ENCODE results near the gene KLRC4. TPM values are rescaled to one million over a fixed set of nuclear protein-coding genes. Genes with fewer than 3 reads are reported as not detected.

Gene KLRC4
- total RNA-seq, 3 donors from 2014 or later (not counting 1 experiment from before 2014, with no cell fraction given) = 15.9 to 54.7 (median 51.4) TPM

DNA sequence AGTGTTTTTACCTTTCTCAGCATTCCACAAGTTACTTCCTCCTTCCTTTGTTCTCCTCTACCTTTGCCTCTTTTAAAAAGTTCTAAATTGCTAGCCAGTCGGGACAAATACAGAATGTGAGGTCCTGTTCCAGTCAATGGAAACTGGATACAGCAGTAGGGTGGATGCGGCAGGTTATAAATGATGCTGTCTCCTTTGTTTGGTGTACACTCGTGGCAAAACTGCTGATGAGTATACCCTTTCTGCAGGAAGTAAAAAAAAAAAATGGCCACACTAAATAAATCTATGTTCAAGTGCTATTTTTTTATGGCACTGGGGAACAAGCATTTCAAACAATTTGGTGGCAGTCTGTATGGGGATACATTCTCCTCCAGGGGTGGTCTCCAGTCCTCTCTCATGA is 47.2 kb downstream of the KLRC4 start:
- Mint-ChIP-seq H3K4me1 (peaks cover 41 to 42% of the 10 kb centered on the region in 2 donors), H3K27ac (no peak overlapping the region), H3K9me3 (no peaks in the 10 kb centered on the region), H3K36me3 (peaks cover 5% of the 10 kb centered on the region), H3K27me3 (ENCODE audit: low read depth in 2 of 2) (no peaks in the 10 kb centered on the region), H3K4me3 (peak overlapping the region; percentile 67)
- Histone ChIP-seq H3K27ac (ENCODE audit: low read length) (peak overlapping the region; percentile 46), H3K4me3 (ENCODE audit: low read length) (no peak overlapping the region), H3K4me1 (ENCODE audit: control insufficient read depth, insufficient read depth, low read length) (peaks cover 60% of the 10 kb centered on the region), H3K27me3 (ENCODE audit: control insufficient read depth, insufficient read depth, low read length) (no peaks in the 10 kb centered on the region), H3K9me3 (ENCODE audit: control insufficient read depth, insufficient read depth, low read length) (peaks cover 5% of the 10 kb centered on the region), H3K36me3 (ENCODE audit: control insufficient read depth, insufficient read depth, low read length) (peaks cover 7% of the 10 kb centered on the region)
- DNase-seq (no peak), ATAC-seq (no peak)
- 47% methylated on average over 3 of the region's 3 CpGs for WGBS (ENCODE audit: insufficient coverage)
- intact Hi-C loops (cut with micrococcal nuclease) = no loop called here
- no peak for TF ChIP-seq CTCF (IDR thresholded peaks at IDR 0.05)

GRCh38 chr12:10361622-10362021 is 47.9 kb downstream of the KLRC4 start:
- peak overlapping the region in 1 of 2 donors; percentile 68 for H3K27ac Mint-ChIP-seq

DNA sequence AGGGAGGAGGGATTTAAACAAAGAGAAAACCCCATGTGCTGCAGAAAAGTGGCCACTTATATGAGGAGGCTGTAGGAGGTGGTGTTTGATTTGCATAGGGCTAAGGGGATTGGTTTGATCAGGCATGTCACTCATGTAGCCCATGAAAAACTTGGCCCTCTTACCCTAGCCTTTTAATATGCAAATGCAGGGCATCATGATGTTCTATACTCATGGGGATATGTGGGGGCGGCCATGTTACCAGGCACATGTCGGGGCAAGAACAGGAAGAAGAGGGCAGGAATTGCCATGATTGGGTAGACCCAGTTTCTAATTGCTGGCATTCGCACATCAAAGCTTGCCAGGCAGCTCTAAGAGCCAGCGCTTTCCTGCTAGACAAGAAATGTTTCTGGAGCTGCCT is 48.5 kb downstream of the KLRC4 start:
- no peaks in the 10 kb centered on the region for H3K36me3 ChIP-seq (ENCODE audit: control insufficient read depth, insufficient read depth, low read length)
- ATAC-seq (no peak), DNase-seq (peak in 1 of 2 donors; percentile 32)
- peaks cover 5% of the 10 kb centered on the region for H3K9me3 ChIP-seq (ENCODE audit: control insufficient read depth, insufficient read depth, low read length)
- H3K4me1 ChIP-seq (ENCODE audit: control insufficient read depth, insufficient read depth, low read length) = peaks cover 52% of the 10 kb centered on the region
- H3K27ac Mint-ChIP-seq = peak overlapping the region in 1 of 2 donors; percentile 68
- H3K27me3 ChIP-seq (ENCODE audit: control insufficient read depth, insufficient read depth, low read length) = no peaks in the 10 kb centered on the region
- WGBS (ENCODE audit: insufficient coverage) = 82% methylated on average over 4 of the region's 4 CpGs
- intact Hi-C loops (cut with micrococcal nuclease) = no loop called here
- no peak overlapping the region for H3K4me3 Mint-ChIP-seq
- no peak for TF ChIP-seq CTCF (IDR thresholded peaks at IDR 0.05)
- no peak overlapping the region for H3K4me3 ChIP-seq (ENCODE audit: low read length)
- no peak overlapping the region for H3K27ac ChIP-seq (ENCODE audit: low read length)
- peaks cover 42% of the 10 kb centered on the region in 2 donors for H3K4me1 Mint-ChIP-seq
- H3K27me3 Mint-ChIP-seq (ENCODE audit: low read depth in 2 of 2) = no peaks in the 10 kb centered on the region
- H3K9me3 Mint-ChIP-seq = no peaks in the 10 kb centered on the region
- no peaks in the 10 kb centered on the region for H3K36me3 Mint-ChIP-seq

More at GRCh38 chr12:10361622-10362021, 47.9 kb downstream of the KLRC4 start:
- peaks cover 1% of the 10 kb centered on the region for H3K36me3 ChIP-seq (ENCODE audit: control insufficient read depth, insufficient read depth, low read length)
- H3K4me1 Mint-ChIP-seq = peaks cover 42% of the 10 kb centered on the region in 2 donors
- TF ChIP-seq CTCF (IDR thresholded peaks at IDR 0.05) = no peak
- no peak overlapping the region for H3K27ac ChIP-seq (ENCODE audit: low read length)
- no peaks in the 10 kb centered on the region for H3K36me3 Mint-ChIP-seq
- ATAC-seq (no peak), DNase-seq (no peak)
- peaks cover 57% of the 10 kb centered on the region for H3K4me1 ChIP-seq (ENCODE audit: control insufficient read depth, insufficient read depth, low read length)
- intact Hi-C loops (cut with micrococcal nuclease) = no loop called here
- H3K9me3 Mint-ChIP-seq = no peaks in the 10 kb centered on the region
- WGBS (ENCODE audit: insufficient coverage) = 97% methylated on average over 4 of the region's 4 CpGs
- peak overlapping the region; percentile 49 for H3K4me3 Mint-ChIP-seq
- no peak overlapping the region for H3K4me3 ChIP-seq (ENCODE audit: low read length)
- no peaks in the 10 kb centered on the region for H3K27me3 Mint-ChIP-seq (ENCODE audit: low read depth in 2 of 2)
- H3K27me3 ChIP-seq (ENCODE audit: control insufficient read depth, insufficient read depth, low read length) = no peaks in the 10 kb centered on the region
- H3K9me3 ChIP-seq (ENCODE audit: control insufficient read depth, insufficient read depth, low read length) = peaks cover 5% of the 10 kb centered on the region

- H3K9me3 ChIP-seq (ENCODE audit: control insufficient read depth, insufficient read depth, low read length) = peaks cover 5% of the 10 kb centered on the region
- peak overlapping the region; percentile 8 for H3K27ac ChIP-seq (ENCODE audit: low read length)
- Mint-ChIP-seq H3K27ac (peak overlapping the region in 1 of 2 donors; percentile 68), H3K9me3 (no peaks in the 10 kb centered on the region), H3K36me3 (no peaks in the 10 kb centered on the region), H3K27me3 (ENCODE audit: low read depth in 2 of 2) (no peaks in the 10 kb centered on the region), H3K4me1 (peaks cover 46 to 48% of the 10 kb centered on the region in 2 donors), H3K4me3 (peak overlapping the region; percentile 77)
- ATAC-seq (peak; percentile 42 to 61 (median 55)), DNase-seq (no peak)
- intact Hi-C loops (cut with micrococcal nuclease) = no loop called here
- no peaks in the 10 kb centered on the region for H3K27me3 ChIP-seq (ENCODE audit: control insufficient read depth, insufficient read depth, low read length)
- H3K36me3 ChIP-seq (ENCODE audit: control insufficient read depth, insufficient read depth, low read length) = no peaks in the 10 kb centered on the region
- WGBS (ENCODE audit: insufficient coverage) = no CpG with 5 or more reads among the region's 1 CpG
- no peak overlapping the region for H3K4me3 ChIP-seq (ENCODE audit: low read length)
- TF ChIP-seq CTCF (IDR thresholded peaks at IDR 0.05) = no peak
- H3K4me1 ChIP-seq (ENCODE audit: control insufficient read depth, insufficient read depth, low read length) = peaks cover 41% of the 10 kb centered on the region
Measured at GRCh38 chr12:10358969-10359368, 50.6 kb downstream of the KLRC4 start.

All from natural killer cell (primary cell).